Activated CD4-positive, CD25-positive, alpha-beta regulatory T cell treated with anti-CD3 and anti-CD28 coated beads, Interleukin-2, amount 50 U/mL, for 72 hours (primary cell): ENCODE results near the gene APBB3.
"Not testable (repeated sequence)": the region's sequence is repeated elsewhere in the genome, so short reads cannot be mapped to it uniquely, and the experiment has no call there.

ENCODE experiments used
- DNase-seq: peaks from one replicate; pipeline ENCODE4 v3.0.0; 2021

APBB3 gene, protein sequence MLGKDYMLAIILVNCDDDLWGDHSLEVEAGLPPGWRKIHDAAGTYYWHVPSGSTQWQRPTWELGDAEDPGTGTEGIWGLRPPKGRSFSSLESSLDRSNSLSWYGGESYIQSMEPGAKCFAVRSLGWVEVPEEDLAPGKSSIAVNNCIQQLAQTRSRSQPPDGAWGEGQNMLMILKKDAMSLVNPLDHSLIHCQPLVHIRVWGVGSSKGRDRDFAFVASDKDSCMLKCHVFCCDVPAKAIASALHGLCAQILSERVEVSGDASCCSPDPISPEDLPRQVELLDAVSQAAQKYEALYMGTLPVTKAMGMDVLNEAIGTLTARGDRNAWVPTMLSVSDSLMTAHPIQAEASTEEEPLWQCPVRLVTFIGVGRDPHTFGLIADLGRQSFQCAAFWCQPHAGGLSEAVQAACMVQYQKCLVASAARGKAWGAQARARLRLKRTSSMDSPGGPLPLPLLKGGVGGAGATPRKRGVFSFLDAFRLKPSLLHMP

DNA sequence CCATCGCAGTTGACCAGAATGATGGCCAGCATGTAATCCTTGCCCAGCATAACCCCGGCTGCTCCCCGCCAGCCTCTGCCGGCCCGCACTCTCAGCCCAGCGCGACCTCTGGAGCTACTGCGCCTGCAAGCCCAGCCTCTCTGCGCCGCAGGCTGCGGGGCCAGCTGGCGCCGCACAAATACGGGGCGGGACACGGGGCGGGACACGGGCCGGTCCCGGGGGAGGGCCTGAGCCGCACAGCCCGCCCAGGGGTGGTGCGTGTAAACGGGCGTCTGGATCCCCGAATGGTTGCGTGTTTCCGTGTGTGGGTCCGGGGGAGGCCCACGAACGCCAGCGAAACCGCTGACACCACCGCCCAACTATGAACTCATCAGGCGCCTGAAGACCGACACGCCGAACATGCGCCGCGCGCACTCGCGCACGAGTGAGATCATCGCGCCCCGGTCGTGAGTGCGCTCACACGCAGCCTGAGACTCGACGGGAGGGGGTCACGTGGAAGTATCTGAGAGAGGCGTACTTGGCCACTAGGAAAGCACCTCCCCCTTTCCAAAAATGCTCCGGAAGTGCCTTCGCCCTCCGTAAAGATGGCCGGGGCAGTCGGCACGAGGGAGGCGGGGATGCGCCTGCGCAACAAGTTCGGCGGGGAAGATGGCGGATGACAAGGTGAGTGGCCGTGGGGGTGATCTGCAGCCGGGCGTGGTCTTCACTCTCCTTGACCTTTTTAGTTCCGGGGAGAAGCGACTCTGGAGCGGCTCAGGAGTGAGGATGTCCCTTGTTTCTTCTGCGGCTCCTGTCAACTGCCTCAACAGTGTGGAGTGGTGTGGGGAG is at the start of gene APBB3, which contains the start of gene SLC35A4:
TSS of gene APBB3 (minus strand) at position 403 of the 828 bp plus-strand sequence. CDS start at position 50, 353 bp downstream.
TSS of gene SLC35A4 (plus strand) at position 633 of the 828 bp plus-strand sequence. CDS start 2,342 bp downstream, outside the sequence.
- peak; percentile 95 for DNase-seq

DNA sequence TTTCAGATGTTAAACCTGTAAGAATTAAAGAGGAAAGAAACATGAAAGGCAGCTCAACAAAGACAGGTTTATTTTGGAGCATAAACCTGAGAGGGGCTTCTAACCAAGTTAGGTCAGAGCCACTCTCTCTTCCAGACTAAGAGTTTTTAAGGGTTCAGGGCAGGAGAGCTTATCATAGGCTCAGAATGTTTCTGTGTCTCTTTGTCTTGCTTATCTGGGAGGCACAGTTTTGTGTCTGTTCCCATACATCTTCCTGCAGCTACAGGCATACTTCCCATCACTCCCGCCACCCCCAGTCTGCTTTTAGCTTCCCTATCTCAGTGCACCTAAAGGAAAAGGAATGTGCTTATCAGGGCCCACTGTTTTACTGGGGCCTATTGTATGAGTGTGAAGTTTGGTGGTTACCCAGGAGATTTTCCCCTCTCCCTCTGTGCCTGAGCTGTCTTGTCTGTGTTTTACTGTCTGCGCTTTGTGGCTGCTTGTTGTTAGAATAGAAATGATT is 46.7 kb upstream of the APBB3 start:
- no peak for DNase-seq

DNA sequence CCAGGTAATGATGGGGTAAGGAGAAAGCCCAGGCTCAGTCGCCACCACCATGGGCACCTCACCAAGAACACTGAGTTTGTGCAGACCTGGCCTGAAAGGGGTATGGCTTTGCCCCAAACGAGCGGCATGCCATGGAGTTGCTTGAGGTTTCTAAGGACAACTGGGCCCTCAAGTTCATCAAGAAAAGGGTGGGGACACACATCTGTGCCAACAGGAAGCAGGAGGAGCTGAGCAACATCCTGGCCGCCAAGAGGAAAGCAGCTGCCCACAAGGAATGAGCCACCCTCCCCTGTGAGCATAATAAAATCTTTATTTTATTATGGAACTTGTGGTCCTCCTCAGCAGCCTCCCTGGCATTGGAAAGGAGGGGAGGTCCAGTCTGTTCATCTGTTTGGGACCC is 44.7 kb upstream of the APBB3 start:
- no peak for DNase-seq

DNA sequence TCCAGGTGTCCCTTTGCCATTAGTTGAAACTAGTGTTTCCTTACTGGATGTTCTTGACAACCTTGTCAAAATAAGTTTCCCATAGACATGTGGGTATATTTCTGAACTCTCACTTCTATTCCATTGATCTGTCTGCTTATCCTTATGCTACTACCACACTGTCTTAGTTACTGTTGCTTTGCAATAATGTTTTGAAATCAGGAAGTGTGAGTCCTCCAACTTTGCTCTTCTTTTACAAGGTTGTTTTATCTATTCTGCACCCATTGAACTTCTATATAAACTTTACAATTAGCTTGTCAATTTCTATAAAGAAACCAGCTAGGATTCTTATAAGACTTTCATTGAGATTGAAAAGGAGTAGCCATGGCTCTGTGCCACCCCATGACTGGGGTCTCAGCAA is 44.3 kb upstream of the APBB3 start:
- no peak for DNase-seq

DNA sequence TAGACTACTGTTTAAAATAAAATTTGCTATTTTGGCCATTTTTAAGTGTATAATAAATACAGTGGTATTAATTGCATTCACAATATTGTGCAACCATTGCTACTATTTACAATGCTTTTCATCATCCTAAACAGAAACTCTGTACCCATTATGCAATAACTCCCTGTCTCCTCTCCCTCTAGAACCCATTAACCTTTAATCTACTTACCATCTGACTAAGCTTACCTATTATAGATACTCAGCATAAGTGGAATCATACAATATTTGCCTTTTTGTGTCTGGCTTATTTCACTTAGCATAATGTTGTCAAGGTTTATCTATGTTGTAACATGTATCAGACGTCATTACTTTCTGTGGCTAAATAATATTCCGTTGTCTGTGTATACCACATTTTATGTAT is 42.6 kb upstream of the APBB3 start:
- no peak for DNase-seq

DNA sequence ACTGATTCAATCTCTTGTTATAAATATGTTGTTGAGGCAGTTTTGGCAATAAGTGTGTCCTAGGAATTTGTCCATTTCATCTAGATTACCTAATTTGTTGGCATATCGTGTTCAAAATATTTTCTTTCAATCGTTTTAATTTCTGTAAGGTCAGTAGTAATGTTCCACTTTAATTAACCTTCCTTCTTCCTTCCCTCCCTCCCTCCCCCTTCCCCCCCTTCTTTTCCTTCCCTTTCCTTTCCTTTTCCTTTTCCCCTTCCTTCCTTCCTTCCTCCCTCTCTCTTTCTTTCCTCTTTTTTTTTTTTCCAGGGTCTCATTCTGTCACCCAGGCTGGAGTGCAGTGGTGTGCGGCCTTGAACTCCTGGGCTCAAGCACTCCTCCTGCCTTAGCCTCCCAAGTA is 41.5 kb upstream of the APBB3 start:
- DNase-seq = no peak

DNA sequence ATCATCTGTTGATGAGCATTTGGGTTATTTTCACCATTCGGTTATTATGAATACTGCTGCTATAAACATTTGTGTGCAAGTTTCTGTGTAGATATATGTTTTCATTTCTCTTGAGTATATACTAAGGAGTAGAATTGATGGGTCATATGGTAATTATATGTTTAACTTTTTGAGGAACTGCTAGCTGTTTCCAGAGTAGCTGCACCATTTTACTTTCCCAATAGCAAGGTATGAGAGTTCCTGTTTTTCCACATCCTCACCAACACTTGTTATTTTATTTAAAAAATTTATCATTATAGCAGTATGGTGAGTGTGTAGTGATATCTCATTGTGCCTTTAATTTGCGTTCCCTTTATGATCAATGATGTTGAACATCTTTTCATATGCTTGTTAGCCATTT is 39.3 kb upstream of the APBB3 start:
- no peak for DNase-seq

DNA sequence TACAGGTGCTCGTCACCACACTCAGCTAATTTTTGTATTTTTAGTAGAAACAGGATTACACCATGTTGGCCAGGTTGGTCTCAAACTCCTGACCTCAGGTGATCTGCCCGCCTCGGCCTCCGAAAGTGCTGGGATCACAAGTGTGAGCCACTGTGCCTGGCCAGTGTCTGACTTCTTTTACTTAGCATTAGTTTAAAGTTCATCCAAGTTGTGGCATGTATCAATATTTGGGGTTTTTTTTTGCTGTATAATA is 39.0 kb upstream of the APBB3 start:
- not testable (repeated sequence) for DNase-seq

DNA sequence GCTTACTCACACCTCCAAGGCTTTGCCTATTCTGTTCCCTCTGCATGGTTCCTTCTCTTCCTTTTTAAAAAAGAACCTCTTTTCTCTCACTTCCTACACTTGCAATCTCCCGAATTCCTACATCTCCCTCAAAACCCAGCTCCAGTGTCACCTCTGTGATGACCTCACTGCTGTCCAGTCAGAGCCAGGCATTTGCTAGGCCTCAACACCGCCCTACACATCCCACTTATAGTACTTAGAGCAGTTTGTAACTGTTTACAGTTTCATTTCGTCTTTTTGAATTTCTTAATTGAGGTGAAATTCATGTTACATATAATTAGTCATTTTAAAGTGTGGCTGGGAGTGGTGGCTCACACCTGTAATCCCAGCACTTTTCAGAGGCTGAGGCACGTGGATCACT is 37.7 kb upstream of the APBB3 start:
- no peak for DNase-seq

DNA sequence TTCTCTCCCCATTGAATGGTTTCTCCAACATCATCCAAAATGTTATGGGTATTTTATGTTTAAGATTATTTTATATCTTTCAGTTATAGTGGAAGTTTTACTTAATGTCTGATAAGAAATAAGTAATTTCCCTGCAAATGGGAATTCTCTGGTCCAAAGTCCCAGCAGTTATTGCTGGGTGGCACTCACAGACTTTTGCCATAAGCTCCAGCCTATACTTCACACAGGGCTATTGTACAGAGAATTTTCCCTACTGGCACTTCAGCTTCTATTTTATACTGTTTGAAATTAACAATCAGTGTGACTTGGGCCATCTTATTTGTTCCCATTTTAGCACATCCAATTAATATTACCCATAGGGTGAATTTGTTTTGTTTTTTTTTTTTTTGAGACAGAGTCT is 35.7 kb upstream of the APBB3 start:
- DNase-seq = no peak

DNA sequence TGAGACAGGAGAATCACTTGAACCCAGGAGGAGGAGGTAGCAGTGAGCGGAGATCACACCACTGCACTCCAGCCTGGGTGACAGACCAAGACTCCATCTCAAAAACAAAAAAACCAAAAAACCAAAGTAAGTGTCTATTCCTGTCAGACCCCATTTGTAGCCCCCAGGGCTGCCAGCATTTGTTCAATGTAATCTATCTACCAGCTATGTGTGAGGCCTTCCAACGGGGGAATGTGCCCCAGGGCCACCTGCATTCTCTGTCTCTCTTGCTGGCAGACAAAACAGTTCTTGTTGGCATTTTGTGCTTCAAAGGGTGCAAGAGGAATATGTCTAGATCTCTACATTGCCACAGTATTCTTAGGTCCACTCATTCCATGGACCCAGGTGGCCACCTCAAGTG is 34.4 kb upstream of the APBB3 start:
- no peak for DNase-seq

DNA sequence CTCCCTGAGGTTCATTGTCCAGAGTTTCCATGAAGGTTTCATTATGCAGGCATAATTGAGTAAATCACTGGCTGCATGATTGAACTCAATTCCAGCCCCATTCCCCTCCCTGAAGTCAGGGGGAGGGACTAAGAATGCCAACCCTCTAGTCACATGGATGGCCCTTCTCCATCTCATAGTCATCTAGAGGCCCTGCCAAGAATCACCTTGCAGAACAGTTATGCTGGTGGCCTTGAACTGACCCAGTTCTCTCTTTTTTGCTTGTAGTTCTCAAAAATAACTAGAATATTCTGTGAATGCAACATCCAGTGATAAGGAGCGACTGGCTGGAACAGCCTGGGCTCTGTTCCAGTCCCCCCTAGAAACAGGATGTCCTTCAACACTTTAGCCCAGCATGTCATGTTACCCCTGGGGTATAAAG is 31.9 kb upstream of the APBB3 start:
- DNase-seq = no peak

DNA sequence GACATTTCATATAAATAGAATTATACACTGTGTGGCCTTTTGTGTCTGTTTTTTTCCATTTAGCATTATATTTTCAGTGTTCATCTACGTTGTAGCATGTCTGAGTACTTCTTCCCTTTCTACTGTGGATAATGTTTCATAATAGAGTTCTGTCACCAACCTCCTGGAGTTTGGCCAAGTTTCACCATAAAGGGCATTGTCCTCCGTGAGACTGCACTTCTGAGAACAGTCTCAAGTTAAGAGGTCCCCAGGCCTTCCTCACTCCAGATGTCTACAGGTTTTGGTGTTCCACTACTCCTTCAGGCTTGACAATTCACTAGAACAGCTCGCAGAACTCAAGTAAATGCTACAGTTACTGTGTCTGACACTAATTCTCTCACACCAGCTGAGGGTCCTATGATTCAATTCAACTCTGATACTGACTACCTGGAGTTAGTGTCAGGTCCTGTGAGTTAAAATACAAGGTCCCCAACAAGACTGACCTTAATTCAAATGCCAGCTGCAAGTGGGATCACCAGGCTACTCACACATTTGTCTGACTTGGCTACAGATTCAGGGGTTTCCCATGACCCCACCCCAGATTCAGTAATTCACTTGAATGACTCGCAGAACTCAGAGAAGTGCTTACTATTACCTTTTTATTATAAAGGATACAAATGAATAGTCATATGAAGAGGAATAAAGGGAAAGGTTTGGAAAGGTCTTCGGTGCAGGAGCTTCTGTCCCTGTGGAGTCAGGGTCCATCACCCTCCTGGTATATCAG is 31.3 kb upstream of the APBB3 start:
- no peak for DNase-seq

DNA sequence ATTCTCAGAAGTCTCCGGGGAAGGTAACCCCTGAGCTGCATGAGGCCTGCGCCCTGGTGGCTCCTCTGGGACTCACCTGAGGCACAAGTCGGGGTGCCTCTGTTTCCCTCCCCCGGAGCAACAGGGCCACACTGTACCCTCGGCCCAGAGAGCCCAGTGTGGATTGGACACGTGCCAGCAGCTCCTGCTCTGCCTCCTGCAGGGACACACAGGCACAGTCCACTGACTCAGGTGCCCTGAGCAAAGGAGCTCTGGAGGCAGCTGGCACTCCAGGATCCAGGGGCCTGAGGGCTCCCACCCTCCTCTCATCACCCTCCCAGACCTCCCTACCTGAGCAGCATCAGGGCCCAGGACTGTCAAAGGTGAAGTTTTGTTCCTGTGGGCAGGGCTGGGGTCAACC is 29.8 kb upstream of the APBB3 start:
- DNase-seq = no peak

DNA sequence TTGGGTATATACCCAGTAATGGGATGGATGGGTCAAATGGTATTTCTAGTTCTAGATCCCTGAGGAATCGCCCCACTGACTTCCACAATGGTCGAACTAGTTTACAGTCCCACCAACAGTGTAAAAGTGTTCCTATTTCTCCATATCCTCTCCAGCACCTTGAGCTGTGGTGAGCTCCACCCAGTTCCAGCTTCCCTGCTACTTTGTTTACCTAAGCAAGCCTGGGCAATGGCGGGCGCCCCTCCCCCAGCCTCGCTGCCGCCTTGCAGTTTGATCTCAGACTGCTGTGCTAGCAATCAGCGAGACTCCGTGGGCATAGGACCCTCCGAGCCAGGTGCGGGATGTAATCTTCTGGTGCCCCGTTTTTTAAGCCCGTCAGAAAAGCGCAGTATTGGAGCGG is 28.7 kb upstream of the APBB3 start:
- not testable (repeated sequence) for DNase-seq

DNA sequence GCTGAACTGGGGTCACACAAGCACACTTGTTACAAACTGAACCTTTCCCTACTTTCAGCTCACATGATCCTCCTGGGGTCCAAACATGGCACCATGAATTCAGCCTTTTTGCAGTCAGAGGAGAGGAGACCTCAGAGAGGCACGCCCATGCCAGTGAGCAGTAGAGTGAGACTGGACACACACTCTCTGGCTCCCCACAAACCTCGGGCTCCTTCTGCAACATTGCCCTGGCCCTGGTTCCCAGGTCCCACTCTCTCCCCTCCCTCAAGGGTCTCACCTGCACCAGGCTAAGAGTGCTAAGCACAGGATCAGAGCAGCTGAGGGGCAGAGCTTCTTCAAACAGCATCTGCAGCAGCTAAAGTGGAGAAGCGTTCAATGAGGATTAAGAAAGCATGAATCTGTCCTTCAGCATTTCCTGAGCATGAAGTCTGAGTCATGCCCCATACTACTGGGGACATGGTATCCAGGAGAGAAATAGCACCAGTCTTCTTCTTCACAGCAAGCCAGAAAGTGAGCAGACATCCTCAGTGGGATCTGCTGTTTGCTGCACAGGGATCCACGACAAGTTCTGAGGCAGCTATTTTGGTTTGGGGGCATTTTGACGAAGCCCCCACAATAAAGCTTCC is 27.5 kb upstream of the APBB3 start:
- no peak for DNase-seq

DNA sequence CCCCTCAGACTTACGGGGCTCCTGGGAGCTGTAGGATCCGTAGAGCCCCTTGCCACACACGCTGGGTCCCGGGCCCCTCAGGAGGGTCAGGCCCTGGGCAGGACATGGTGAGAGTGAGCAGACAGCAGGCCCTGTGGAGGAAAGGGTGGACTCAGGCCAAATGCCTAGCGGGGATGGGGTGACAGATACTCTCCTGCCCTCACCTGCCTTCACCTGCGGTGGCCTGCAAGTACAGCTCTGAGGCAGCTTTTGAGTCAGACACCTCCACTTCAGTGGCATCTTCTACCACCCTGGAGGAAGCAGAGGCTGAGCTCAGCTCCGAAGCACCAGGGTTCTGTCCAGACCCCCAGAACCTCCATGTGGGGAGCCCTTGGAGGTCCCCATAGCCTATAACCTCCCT is 26.5 kb upstream of the APBB3 start:
- DNase-seq = no peak

DNA sequence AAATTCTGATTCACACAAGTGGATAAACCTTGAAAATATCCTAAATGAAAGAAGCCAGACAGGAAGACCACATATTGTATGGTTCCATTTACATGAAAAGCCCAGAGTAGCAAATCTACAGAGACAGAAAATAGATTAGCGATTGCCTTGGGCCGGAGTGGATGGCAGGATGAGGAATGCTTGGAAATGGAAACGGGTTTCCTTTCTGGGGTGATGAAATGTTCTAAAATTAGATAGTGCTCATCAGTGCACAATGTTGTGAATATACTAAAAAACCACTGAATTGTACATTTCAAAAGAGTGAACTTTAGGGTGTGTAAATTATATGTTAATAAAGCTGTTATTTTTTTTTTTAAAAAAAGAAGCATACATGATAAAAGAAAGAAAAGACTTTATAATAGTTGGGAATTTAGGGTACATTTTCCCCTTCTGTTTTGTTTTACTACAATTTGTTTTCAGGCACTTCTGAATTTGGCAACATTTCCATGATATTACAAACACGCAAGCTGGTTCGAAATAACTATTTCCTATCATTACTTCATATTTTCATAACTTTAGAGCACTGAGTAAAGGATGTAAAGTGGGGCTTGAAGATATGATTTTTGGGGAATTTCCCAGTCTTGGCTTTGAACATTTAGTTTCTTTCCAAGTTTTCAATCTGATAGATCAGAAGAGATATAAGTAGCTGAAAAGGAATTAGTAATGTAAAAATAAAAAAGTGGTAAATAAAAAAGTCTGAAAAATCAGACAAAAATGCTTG is 24.1 kb upstream of the APBB3 start:
- DNase-seq = no peak

DNA sequence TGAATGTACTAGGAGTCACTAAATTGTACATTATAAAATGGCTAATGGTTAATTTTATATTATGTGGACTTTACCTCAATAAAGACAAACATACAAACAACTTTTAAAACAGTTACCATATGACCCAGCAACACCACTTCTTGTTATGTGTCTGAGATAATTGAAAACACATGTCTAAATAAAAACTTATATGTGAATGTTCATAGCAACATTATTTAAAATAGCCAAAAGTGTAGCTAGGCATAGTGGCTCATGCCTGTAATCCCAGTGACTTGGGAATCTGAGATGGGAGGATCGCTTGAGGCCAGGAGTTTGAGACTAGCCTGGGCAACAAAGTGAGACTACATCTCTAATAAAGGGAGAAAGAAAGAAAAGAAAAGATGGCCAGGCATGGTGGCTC is 23.1 kb upstream of the APBB3 start:
- DNase-seq = no peak

DNA sequence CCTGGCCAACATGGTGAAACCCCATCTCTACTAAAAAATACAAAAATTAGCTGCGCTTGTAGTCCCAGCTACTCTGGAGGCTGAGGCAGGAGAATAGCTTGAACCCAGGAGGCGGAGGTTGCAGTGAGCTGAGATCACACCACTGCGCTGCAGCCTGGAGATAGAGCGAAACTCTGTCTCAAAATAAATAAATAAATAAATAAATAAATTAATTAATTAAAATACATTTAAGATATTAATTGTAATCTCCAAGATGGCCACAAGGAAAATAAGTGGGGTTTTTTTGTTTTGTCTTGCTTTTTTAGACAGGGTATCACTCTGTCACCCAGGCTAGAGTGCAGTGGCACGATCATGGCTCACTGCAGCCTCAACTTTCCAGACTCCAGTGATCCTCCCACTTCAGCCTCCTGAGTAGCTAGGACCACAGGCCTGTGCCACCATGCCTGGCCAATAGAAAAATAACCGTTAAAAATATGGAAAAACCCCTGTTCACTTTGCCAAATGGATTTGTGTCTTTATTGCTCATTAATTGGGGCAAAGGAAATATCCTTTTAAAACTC is 14.9 kb upstream of the APBB3 start:
- not testable (repeated sequence) for DNase-seq

DNA sequence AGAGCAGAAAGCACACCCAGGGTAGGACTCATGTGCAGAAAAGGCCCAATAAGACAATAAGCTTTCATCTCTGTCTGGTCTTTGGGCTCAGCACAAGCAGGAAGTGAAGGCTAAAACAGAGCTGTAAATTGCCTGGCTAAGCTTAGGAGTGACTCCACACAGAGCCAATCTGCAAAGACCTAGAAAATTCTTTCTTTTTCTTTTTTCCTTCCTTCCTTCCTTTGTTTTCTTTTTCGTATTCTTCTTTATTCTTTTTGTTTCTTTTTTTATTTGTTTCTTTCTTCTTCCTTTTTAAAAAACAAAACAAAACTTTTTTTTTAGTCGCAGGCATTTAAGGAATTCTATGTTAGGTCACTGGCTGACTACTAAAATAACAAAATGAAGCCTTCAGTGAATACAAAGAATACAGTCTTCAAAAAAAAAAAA is 12.4 kb upstream of the APBB3 start:
- no peak for DNase-seq

DNA sequence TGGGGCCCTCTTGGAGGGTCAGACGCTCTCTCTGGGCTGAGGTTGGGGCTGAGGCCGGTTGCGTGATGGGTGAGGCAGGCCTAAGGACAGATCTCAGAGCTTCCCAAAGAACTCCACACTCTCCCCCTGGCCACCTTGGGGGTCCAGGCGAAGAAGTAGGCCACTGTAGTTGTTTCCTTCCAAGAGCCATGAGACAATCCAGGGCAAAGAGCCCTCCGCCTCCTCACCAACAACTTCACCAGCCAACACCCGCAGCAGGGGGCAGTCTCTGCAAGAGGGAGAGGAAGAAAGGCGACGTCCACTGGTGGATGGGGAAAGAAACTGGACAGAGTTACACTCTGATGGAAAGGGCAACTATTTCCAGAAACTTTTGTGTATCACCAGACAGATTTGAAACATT is 10.9 kb upstream of the APBB3 start:
- no peak for DNase-seq
